Neural progenitor cell (in vitro differentiated cells): Measurements from ENCODE around the gene ATF6B. TPM values are rescaled to one million over a fixed set of nuclear protein-coding genes. Genes with fewer than 3 reads are reported as not detected.

Experiments
- DNase-seq: peaks from one replicate; pipeline ENCODE4 v3.0.0-alpha.2; 2016; ENCODE audit warnings: low spot score
- H2AFZ ChIP-seq: fragments of 200-600 bp; sonication (generic); replicated peaks from 2 replicates; pipeline ENCODE4 v1.6.1; 2016; ENCODE audit warnings: antibody characterized with exemption
- H3F3A ChIP-seq: fragments of 200-600 bp; sonication (generic); 2 replicates; pipeline ENCODE4 v1.6.1; 2016; ENCODE audit warnings: antibody characterized with exemption, low read depth
- H3K27ac ChIP-seq: fragments of 200-600 bp; sonication (generic); 2 replicates; pipeline ENCODE4 v1.5.1; 2016; ENCODE audit warnings: mild to moderate bottlenecking
- H3K27me3 ChIP-seq: fragments of 200-600 bp; sonication (generic); 2 replicates; pipeline ENCODE4 v1.6.1; 2016; ENCODE audit warnings: mild to moderate bottlenecking, moderate library complexity
- H3K36me3 ChIP-seq: fragments of 200-600 bp; sonication (generic); 2 replicates; pipeline ENCODE4 v1.5.1; 2016
- H3K4me1 ChIP-seq: fragments of 200-600 bp; sonication (generic); 2 replicates; pipeline ENCODE4 v1.6.1; 2016; ENCODE audit warnings: mixed run types
- H3K4me2 ChIP-seq: fragments of 200-600 bp; sonication (generic); 2 replicates; pipeline ENCODE4 v1.6.1; 2016
- H3K4me3 ChIP-seq: fragments of 200-600 bp; sonication (generic); 2 replicates; pipeline ENCODE4 v1.5.1; 2016
- H3K79me2 ChIP-seq: fragments of 200-600 bp; sonication (generic); 2 replicates; pipeline ENCODE4 v1.6.1; 2016; ENCODE audit warnings: low read depth
- H3K9ac ChIP-seq: fragments of 200-600 bp; sonication (generic); 2 replicates; pipeline ENCODE4 v1.6.1; 2016
- H3K9me3 ChIP-seq: fragments of 200-600 bp; sonication (generic); 2 replicates; pipeline ENCODE4 v1.5.1; 2016; ENCODE audit warnings: low read depth
- H4K20me1 ChIP-seq: fragments of 200-600 bp; sonication (generic); 2 replicates; pipeline ENCODE4 v1.6.1; 2016; ENCODE audit warnings: low read depth
- H3K27ac Mint-ChIP-seq: 3 replicates; pipeline ENCODE4 v1.8.0; 2021; ENCODE audit warnings: mixed read lengths
- H3K27me3 Mint-ChIP-seq: 2 replicates; pipeline ENCODE4 v1.8.0; 2022; ENCODE audit warnings: low read depth, mild to moderate bottlenecking, inconsistent platforms, moderate library complexity, mixed read lengths; ENCODE audit not compliant: insufficient read depth
- H3K36me3 Mint-ChIP-seq: 3 replicates; pipeline ENCODE4 v1.8.0; 2021; ENCODE audit warnings: mixed read lengths
- H3K4me1 Mint-ChIP-seq: 3 replicates; pipeline ENCODE4 v1.8.0; 2021; ENCODE audit warnings: mixed read lengths
- H3K4me3 Mint-ChIP-seq: 3 replicates; pipeline ENCODE4 v1.8.0; 2021; ENCODE audit warnings: mild to moderate bottlenecking, moderate library complexity, mixed read lengths
- H3K9me3 Mint-ChIP-seq: 3 replicates; pipeline ENCODE4 v1.8.0; 2020; ENCODE audit warnings: mixed read lengths
- CTCF ChIP-seq: fragments of 200-600 bp; sonication (generic); IDR thresholded peaks from 2 replicates; pipeline ENCODE4 v1.5.1; 2017; ENCODE audit warnings: antibody characterized with exemption, mild to moderate bottlenecking
- EZH2 ChIP-seq: fragments of 200-600 bp; sonication (generic); IDR thresholded peaks from 2 replicates; pipeline ENCODE4 v1.6.1; 2017; ENCODE audit warnings: antibody characterized with exemption, mild to moderate bottlenecking, moderate library complexity
- EZH2phosphoT487 ChIP-seq: fragments of 200-600 bp; sonication (generic); IDR thresholded peaks from 2 replicates; pipeline ENCODE4 v1.6.1; 2017; ENCODE audit warnings: antibody characterized with exemption
- total RNA-seq: library from RNA; depleted of rRNA; stranded (reverse); fragments of >200 nt; gene quantifications from 2 replicates; pipeline ENCODE4 v1.2.3, GENCODE V29; 2015; ENCODE audit warnings: low replicate concordance

The ATF6B gene
- total RNA-seq, 1 donor from 2014 or later, result 19.4 TPM

GRCh38 chr6:32073101-32073500 is 54.9 kb downstream of the ATF6B start:
- Mint-ChIP-seq H3K4me3 (no peak overlapping the region), H3K9me3 (no peaks in the 10 kb centered on the region), H3K27ac (peak overlapping the region; percentile 46), H3K27me3 (peaks cover 4% of the 10 kb centered on the region), H3K4me1 (peaks cover 50% of the 10 kb centered on the region), H3K36me3 (no peaks in the 10 kb centered on the region)
- Histone ChIP-seq H3K4me1 (peaks cover 23% of the 10 kb centered on the region), H3K4me2 (peak overlapping the region; percentile 45), H3K79me2 (no peaks in the 10 kb centered on the region), H3K9ac (no peak overlapping the region), H3F3A (peaks cover 8% of the 10 kb centered on the region), H3K27ac (no peak overlapping the region), H2AFZ (no peak overlapping the region), H3K27me3 (no peaks in the 10 kb centered on the region), H3K4me3 (no peak overlapping the region), H3K36me3 (no peaks in the 10 kb centered on the region), H3K9me3 (no peaks in the 10 kb centered on the region), H4K20me1 (no peaks in the 10 kb centered on the region)
- DNase-seq, result peak; percentile 39
- TF ChIP-seq CTCF, result no peak
- no peak for TF ChIP-seq EZH2
- no peak for TF ChIP-seq EZH2phosphoT487

DNA sequence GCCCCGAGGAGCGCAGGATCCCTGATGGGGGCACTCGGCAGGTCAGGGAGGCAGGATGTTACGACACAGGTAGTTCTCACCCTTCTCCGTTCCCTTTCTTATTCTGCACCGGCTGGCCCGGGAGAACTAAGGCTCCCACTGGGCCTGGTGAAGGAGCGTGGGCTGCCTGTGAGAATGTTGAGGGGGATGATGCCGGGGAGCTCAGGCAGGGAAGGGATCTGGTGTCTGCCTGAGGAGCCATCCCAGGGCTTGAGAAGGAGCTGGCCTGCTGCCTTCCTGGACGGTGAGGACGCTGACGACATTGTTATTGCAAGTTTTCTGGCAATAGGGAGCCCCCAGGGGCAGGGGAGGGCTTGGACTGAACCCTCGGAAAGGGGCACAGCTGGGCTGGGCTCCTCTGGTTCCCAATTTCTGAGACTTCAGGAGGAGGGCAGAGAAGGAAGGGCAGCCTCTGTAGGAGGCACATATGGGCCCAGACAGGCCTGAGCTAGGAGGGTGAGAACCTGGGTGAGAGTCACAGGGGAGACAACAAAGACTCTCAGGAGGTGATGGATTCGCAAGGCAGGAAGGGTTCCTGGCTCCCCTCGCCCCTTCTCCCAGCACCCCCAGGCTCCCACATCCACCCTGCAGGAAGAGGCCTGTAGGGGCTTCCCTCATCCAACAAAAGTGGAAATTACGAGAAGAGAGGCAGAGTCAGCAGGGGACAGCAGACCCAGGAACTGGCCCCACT is 57.1 kb downstream of the ATF6B start:
- no peaks in the 10 kb centered on the region for H3K36me3 Mint-ChIP-seq
- Histone ChIP-seq H3K9ac (no peak overlapping the region), H3K4me2 (no peak overlapping the region), H3K4me3 (no peak overlapping the region), H4K20me1 (no peaks in the 10 kb centered on the region), H3K36me3 (no peaks in the 10 kb centered on the region), H3K4me1 (peaks cover 23% of the 10 kb centered on the region), H3K27ac (no peak overlapping the region), H3F3A (peaks cover 8% of the 10 kb centered on the region), H3K27me3 (no peaks in the 10 kb centered on the region), H3K9me3 (no peaks in the 10 kb centered on the region), H2AFZ (no peak overlapping the region), H3K79me2 (no peaks in the 10 kb centered on the region)
- H3K4me3 Mint-ChIP-seq, result peak overlapping the region; percentile 15
- TF ChIP-seq EZH2 (no peak), EZH2phosphoT487 (no peak), CTCF (no peak)
- H3K27ac Mint-ChIP-seq, result peak overlapping the region; percentile 80
- H3K9me3 Mint-ChIP-seq, result no peaks in the 10 kb centered on the region
- H3K27me3 Mint-ChIP-seq, result peaks cover 8% of the 10 kb centered on the region
- DNase-seq, result no peak
- peaks cover 45% of the 10 kb centered on the region for H3K4me1 Mint-ChIP-seq

DNA sequence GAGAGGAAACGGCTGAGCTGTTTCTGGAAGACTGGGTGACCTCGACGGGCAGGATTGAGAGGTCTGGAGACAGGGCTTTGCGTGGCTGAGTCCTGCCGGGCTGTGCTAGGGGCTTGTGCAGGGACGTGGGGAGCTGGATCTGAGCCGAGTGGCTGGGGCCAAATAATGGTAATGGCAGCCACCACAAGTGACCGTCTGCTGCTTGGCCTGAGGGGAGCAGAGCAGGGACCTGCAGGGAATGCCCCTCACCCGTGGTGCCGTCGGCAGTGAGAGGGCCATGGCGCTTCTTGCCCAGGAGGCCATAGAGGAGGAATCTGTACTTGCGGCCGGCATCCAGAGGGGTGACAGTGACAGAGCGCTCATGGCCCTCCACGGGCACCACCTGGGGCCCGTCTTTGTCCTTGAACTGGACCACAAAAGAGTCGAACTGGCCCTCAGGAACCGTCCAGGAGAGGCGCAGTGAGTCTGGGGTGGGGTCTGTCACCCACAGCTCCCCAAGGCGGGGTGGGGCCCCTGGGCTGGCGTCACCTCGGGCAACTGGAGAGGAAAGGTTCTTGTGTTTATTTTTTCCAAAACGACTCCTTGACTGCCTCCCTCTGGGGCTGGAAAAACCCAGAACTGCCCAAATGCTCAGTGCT is 58.0 kb downstream of the ATF6B start:
- H3F3A ChIP-seq, result peaks cover 8% of the 10 kb centered on the region
- H3K4me1 ChIP-seq, result peaks cover 23% of the 10 kb centered on the region
- TF ChIP-seq EZH2phosphoT487 (no peak), CTCF (no peak), EZH2 (no peak)
- no peaks in the 10 kb centered on the region for H4K20me1 ChIP-seq
- no peak overlapping the region for H3K4me3 ChIP-seq
- H3K27me3 Mint-ChIP-seq, result peaks cover 8% of the 10 kb centered on the region
- peak overlapping the region; percentile 63 for H3K27ac Mint-ChIP-seq
- DNase-seq, result no peak
- H3K79me2 ChIP-seq, result no peaks in the 10 kb centered on the region
- H3K36me3 ChIP-seq, result no peaks in the 10 kb centered on the region
- H3K4me1 Mint-ChIP-seq, result peaks cover 36% of the 10 kb centered on the region
- no peaks in the 10 kb centered on the region for H3K9me3 ChIP-seq
- no peak overlapping the region for H3K4me2 ChIP-seq
- H3K27ac ChIP-seq, result no peak overlapping the region
- H3K36me3 Mint-ChIP-seq, result no peaks in the 10 kb centered on the region
- no peak overlapping the region for H3K9ac ChIP-seq
- no peaks in the 10 kb centered on the region for H3K9me3 Mint-ChIP-seq
- no peak overlapping the region for H2AFZ ChIP-seq
- no peaks in the 10 kb centered on the region for H3K27me3 ChIP-seq
- H3K4me3 Mint-ChIP-seq, result no peak overlapping the region
